Measurements from ENCODE around the gene TAX1BP3. TPM values are rescaled to one million over a fixed set of nuclear protein-coding genes. Genes with fewer than 3 reads are reported as not detected.
A peak's percentile ranks its signal among the peaks of the same experiment; 100 is the strongest.

TAX1BP3 gene
- total RNA-seq, 2 experiments from 2014 or later, result 6.0 to 6.6 TPM

DNA sequence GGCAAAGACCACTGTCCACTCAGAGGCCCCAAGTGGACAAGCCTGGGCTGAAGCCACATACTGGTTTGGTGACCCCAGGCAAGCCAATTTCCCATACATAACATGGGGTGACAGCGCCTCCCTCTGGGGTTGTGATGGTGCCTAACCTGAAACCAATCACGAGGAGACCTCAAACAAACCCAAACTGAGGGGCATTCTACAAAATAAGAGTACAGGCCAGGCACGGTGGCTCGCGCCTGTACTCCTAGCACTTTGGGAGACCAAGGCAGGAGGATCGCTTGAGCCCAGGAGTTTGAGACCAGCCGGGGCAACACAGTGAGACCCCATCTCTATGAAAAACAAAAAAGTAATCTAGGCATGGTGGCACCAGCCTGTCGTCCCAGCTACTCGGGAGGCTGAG lies 24.0 kb upstream of the TAX1BP3 start:
- peaks cover 16% of the 10 kb centered on the region for H3K36me3 Mint-ChIP-seq (ENCODE audit: low read depth)
- DNase-seq (no peak), ATAC-seq (ENCODE audit: poor library complexity) (no peak)
- peaks cover 12% of the 10 kb centered on the region for H3K36me3 ChIP-seq (ENCODE audit: insufficient read depth, low read length)
- no peaks in the 10 kb centered on the region for H3K27me3 ChIP-seq (ENCODE audit: control insufficient read depth in 1 of 2, insufficient read depth in 2 of 2, low read length in 2 of 2)
- H3K4me1 ChIP-seq (ENCODE audit: insufficient read depth, low read length), result peaks cover 31% of the 10 kb centered on the region
- no peak overlapping the region for H3K4me3 ChIP-seq (ENCODE audit: low read length)
- H3K4me3 Mint-ChIP-seq, result peak overlapping the region; percentile 15
- no peaks in the 10 kb centered on the region for H3K9me3 Mint-ChIP-seq
- H3K27me3 Mint-ChIP-seq, result no peaks in the 10 kb centered on the region
- CTCF ChIA-PET, result no interaction called here
- H3K27ac Mint-ChIP-seq, result no peak overlapping the region
- POLR2A ChIA-PET, result interaction anchor here (0.7 kb wide), 1 partner anchor 1488 kb away, joined by 3 read pairs; no protein-coding TSS in a partner anchor
- intact Hi-C loops (cut with DNase I, micrococcal nuclease), result no loop called here
- no peak overlapping the region for H3K27ac ChIP-seq (ENCODE audit: low read depth in 1 of 2, low read length in 2 of 2)
- no peaks in the 10 kb centered on the region for H3K9me3 ChIP-seq (ENCODE audit: control insufficient read depth in 1 of 2, insufficient read depth in 1 of 2, low read length in 2 of 2)
- peaks cover 26% of the 10 kb centered on the region for H3K4me1 Mint-ChIP-seq (ENCODE audit: low read depth)
- no peak for TF ChIP-seq CTCF (IDR thresholded peaks at IDR 0.05)

- TF ChIP-seq CTCF (IDR thresholded peaks at IDR 0.05), result no peak
- H3K9me3 ChIP-seq (ENCODE audit: control insufficient read depth in 1 of 2, insufficient read depth in 1 of 2, low read length in 2 of 2), result no peaks in the 10 kb centered on the region
- H3K27me3 ChIP-seq (ENCODE audit: control insufficient read depth in 1 of 2, insufficient read depth in 2 of 2, low read length in 2 of 2), result no peaks in the 10 kb centered on the region
- Mint-ChIP-seq H3K36me3 (ENCODE audit: low read depth) (peaks cover 16% of the 10 kb centered on the region), H3K27me3 (no peaks in the 10 kb centered on the region), H3K9me3 (no peaks in the 10 kb centered on the region), H3K27ac (no peak overlapping the region), H3K4me1 (ENCODE audit: low read depth) (peaks cover 26% of the 10 kb centered on the region), H3K4me3 (no peak overlapping the region)
- H3K36me3 ChIP-seq (ENCODE audit: insufficient read depth, low read length), result peaks cover 12% of the 10 kb centered on the region
- H3K27ac ChIP-seq (ENCODE audit: low read depth in 1 of 2, low read length in 2 of 2), result no peak overlapping the region
- no peak for ATAC-seq (ENCODE audit: poor library complexity)
- H3K4me1 ChIP-seq (ENCODE audit: insufficient read depth, low read length), result peaks cover 28% of the 10 kb centered on the region
- intact Hi-C loops (cut with DNase I, micrococcal nuclease), result no loop called here
- H3K4me3 ChIP-seq (ENCODE audit: low read length), result no peak overlapping the region
- ChIA-PET CTCF (no interaction called here), POLR2A (no interaction called here)
- DNase-seq, result no peak
Observed at GRCh38 chr17:3691617-3692067, 23.3 kb upstream of the TAX1BP3 start.

DNA sequence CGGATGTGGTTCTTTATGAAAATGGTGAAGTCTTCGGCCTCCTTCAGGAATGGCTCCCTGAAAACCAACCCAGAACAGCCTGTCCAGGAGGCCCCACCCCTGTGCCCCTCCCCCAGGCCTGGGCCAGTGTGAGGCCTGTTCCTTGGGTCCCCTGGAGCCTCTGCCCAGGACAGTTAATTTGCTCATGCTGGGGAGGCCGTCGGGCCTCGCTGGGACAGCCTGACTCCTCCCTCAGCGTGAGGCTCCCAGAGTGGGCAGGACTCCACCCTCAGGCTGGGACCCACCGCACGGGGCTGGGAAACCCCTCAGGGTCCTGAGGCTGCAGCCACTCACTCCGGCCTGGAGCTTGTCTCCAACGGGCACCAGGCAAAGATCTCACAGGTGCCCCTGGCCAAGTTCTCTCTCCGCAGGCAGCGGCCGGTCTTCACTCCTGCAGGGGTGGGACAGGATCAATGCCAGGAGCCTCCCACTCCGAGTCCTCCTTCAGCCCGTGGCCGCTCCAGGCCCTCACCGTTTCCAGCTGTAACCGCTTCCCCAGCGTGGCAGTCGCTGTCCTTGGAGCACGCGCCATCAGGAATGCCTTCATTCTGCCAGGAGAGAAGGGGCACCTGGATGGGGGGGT lies 21.8 kb upstream of the TAX1BP3 start:
- Histone ChIP-seq H3K27me3 (ENCODE audit: control insufficient read depth in 1 of 2, insufficient read depth in 2 of 2, low read length in 2 of 2) (no peaks in the 10 kb centered on the region), H3K4me1 (ENCODE audit: insufficient read depth, low read length) (peaks cover 20% of the 10 kb centered on the region), H3K4me3 (ENCODE audit: low read length) (no peak overlapping the region), H3K27ac (ENCODE audit: low read depth in 1 of 2, low read length in 2 of 2) (no peak overlapping the region), H3K36me3 (ENCODE audit: insufficient read depth, low read length) (peaks cover 13% of the 10 kb centered on the region), H3K9me3 (ENCODE audit: control insufficient read depth in 1 of 2, insufficient read depth in 1 of 2, low read length in 2 of 2) (no peaks in the 10 kb centered on the region)
- POLR2A ChIA-PET, result no interaction called here
- H3K27ac Mint-ChIP-seq, result no peak overlapping the region
- ATAC-seq (ENCODE audit: poor library complexity) (no peak), DNase-seq (no peak)
- intact Hi-C loops (cut with DNase I, micrococcal nuclease), result no loop called here
- H3K36me3 Mint-ChIP-seq (ENCODE audit: low read depth), result peaks cover 16% of the 10 kb centered on the region
- no peak for TF ChIP-seq CTCF (IDR thresholded peaks at IDR 0.05)
- no peaks in the 10 kb centered on the region for H3K9me3 Mint-ChIP-seq
- CTCF ChIA-PET, result no interaction called here
- H3K4me3 Mint-ChIP-seq, result no peak overlapping the region
- H3K4me1 Mint-ChIP-seq (ENCODE audit: low read depth), result peaks cover 18% of the 10 kb centered on the region
- H3K27me3 Mint-ChIP-seq, result no peaks in the 10 kb centered on the region
